Activated CD8-positive, alpha-beta memory T cell treated with anti-CD3 and anti-CD28 coated beads for 1 hour (primary cell): ENCODE data around the gene ELOVL5.
A peak's percentile ranks its signal among the peaks of the same experiment; 100 is the strongest.
"Not testable (repeated sequence)": the region's sequence is repeated elsewhere in the genome, so short reads cannot be mapped to it uniquely, and the experiment has no call there.

Experiments
- DNase-seq, 2 donors: peaks; one replicate each; pipeline ENCODE4 v3.0.0-alpha.2; 2020; ENCODE audit warnings: low read depth in 1 of 2; ENCODE audit errors: extremely low read depth in 1 of 2

ELOVL5 gene

GRCh38 chr6:53359843-53360092 lies 11.0 kb upstream of the ELOVL5 start:
- DNase-seq = no peak

- DNase-seq = peak; percentile 58 to 77
Observed at GRCh38 chr6:53359095-53359842, 10.5 kb upstream of the ELOVL5 start.

- no peak for DNase-seq
Observed at GRCh38 chr6:53358440-53359094, 9.8 kb upstream of the ELOVL5 start.

GRCh38 chr6:53357576-53358360 lies 9.0 kb upstream of the ELOVL5 start:
- no peak for DNase-seq

- DNase-seq = no peak
Observed at GRCh38 chr6:53353624-53354023, 4.9 kb upstream of the ELOVL5 start.

GRCh38 chr6:53352360-53352759 lies 3.6 kb upstream of the ELOVL5 start:
- DNase-seq = no peak

GRCh38 chr6:53349209-53349693 lies 501 bp upstream of the ELOVL5 start:
- DNase-seq = no peak

GRCh38 chr6:53347921-53348370 lies 804 bp downstream of the ELOVL5 start:
- no peak for DNase-seq

- no peak for DNase-seq
Observed at GRCh38 chr6:53347250-53347920, 1.4 kb downstream of the ELOVL5 start.

GRCh38 chr6:53346049-53346448 lies 2.7 kb downstream of the ELOVL5 start:
- DNase-seq = not testable (repeated sequence)

- DNase-seq = no peak
Observed at GRCh38 chr6:53344969-53345368, 3.8 kb downstream of the ELOVL5 start.

GRCh38 chr6:53343092-53343491 lies 5.7 kb downstream of the ELOVL5 start:
- DNase-seq = no peak

- no peak for DNase-seq
Observed at GRCh38 chr6:53342217-53342616, 6.5 kb downstream of the ELOVL5 start.

GRCh38 chr6:53340536-53340935 lies 8.2 kb downstream of the ELOVL5 start:
- no peak for DNase-seq

GRCh38 chr6:53339424-53339823 lies 9.3 kb downstream of the ELOVL5 start:
- DNase-seq = no peak

GRCh38 chr6:53338304-53338703 lies 10.4 kb downstream of the ELOVL5 start:
- DNase-seq = no peak

GRCh38 chr6:53336070-53336469 lies 12.7 kb downstream of the ELOVL5 start:
- DNase-seq = no peak

- peak in 1 of 2 donors; percentile 26 for DNase-seq
Observed at GRCh38 chr6:53335224-53335994, 13.3 kb downstream of the ELOVL5 start.

- no peak for DNase-seq
Observed at GRCh38 chr6:53333439-53334408, 15.0 kb downstream of the ELOVL5 start.
